Esophagus muscularis mucosa (tissue), 4 donors: ENCODE results near the gene PRSS53. TPM values are rescaled to one million over a fixed set of nuclear protein-coding genes. Genes with fewer than 3 reads are reported as not detected.
"Not testable (repeated sequence)": the region's sequence is repeated elsewhere in the genome, so short reads cannot be mapped to it uniquely, and the experiment has no call there.

Experiments used
- DNase-seq: peaks from one replicate; pipeline ENCODE4 v3.0.0-alpha.2; 2017; ENCODE audit errors: extremely low spot score
- H3K27ac ChIP-seq, 4 donors: fragments of 200-600 bp; sonication (generic); replicated peaks in 1 of 4; 1 replicate in 3 of 4; 2 replicates in 1 of 4; pipeline ENCODE4 v1.5.1; 2016 to 2019; ENCODE audit warnings: mild to moderate bottlenecking in 1 of 4
- H3K27me3 ChIP-seq, 4 donors: fragments of 200-600 bp; sonication (generic); one replicate each; pipeline versions ENCODE4 v1.5.1 to v1.6.0; 2016 to 2019
- H3K36me3 ChIP-seq, 4 donors: fragments of 200-600 bp; sonication (generic); one replicate each; pipeline ENCODE4 v1.5.1; 2016 to 2019
- H3K4me1 ChIP-seq, 4 donors: fragments of 200-600 bp; sonication (generic); one replicate each; pipeline ENCODE4 v1.5.1; 2016 to 2019
- H3K4me3 ChIP-seq, 4 donors: fragments of 200-600 bp; sonication (generic); 1 replicate in 2 of 4; 2 replicates in 2 of 4; pipeline ENCODE4 v1.5.1; 2016 to 2019; ENCODE audit warnings: mild to moderate bottlenecking in 4 of 4, moderate library complexity in 1 of 4
- H3K9me3 ChIP-seq, 4 donors: fragments of 200-600 bp; sonication (generic); 1 replicate in 3 of 4; 2 replicates in 1 of 4; pipeline ENCODE4 v1.5.1; 2016 to 2019
- CTCF ChIP-seq, 3 experiments: fragments of 200-600 bp in 2 of 3; fragments of 450-650 bp in 1 of 3; sonication (generic) in 2 of 3; IDR thresholded peaks; one replicate each; pipeline ENCODE4 v1.5.1; 2017 to 2019; ENCODE audit warnings: antibody characterized with exemption in 3 of 3, mild to moderate bottlenecking in 2 of 3, moderate library complexity in 1 of 3
- EP300 ChIP-seq: sonication (generic); formaldehyde crosslinking; IDR thresholded peaks from one replicate; pipeline ENCODE4 v1.6.1; 2017; ENCODE audit warnings: antibody characterized with exemption
- POLR2A ChIP-seq: fragments of 450-650 bp; IDR thresholded peaks from one replicate; pipeline ENCODE4 v1.6.1; 2017; ENCODE audit warnings: antibody characterized with exemption, moderate library complexity, mild to moderate bottlenecking, low read depth
- POLR2AphosphoS5 ChIP-seq, 2 donors: sonication (generic); formaldehyde crosslinking; IDR thresholded peaks; one replicate each; pipeline ENCODE4 v1.6.1; 2017; ENCODE audit warnings: antibody characterized with exemption in 2 of 2
- WGBS: methylation state at CpG from one replicate; pipeline ENCODE4 v1.1.5; 2018; 5-methylcytosine and 5-hydroxymethylcytosine counted together
- intact Hi-C: fragments of 100-400 bp; cut with DNase I; formaldehyde crosslinking; loops from one replicate; pipeline ENCODE4 v1.15.1; 2023
- total RNA-seq, 4 donors: library from RNA; depleted of rRNA; stranded (reverse); fragments of >200 nt; gene quantifications; one replicate each; pipeline versions ENCODE4 v1.1.0 to v1.2.1, GENCODE V29; 2016

Gene PRSS53
- total RNA-seq, 4 donors from 2014 or later: 0.83 to 2.3 (median 1.2) TPM

DNA sequence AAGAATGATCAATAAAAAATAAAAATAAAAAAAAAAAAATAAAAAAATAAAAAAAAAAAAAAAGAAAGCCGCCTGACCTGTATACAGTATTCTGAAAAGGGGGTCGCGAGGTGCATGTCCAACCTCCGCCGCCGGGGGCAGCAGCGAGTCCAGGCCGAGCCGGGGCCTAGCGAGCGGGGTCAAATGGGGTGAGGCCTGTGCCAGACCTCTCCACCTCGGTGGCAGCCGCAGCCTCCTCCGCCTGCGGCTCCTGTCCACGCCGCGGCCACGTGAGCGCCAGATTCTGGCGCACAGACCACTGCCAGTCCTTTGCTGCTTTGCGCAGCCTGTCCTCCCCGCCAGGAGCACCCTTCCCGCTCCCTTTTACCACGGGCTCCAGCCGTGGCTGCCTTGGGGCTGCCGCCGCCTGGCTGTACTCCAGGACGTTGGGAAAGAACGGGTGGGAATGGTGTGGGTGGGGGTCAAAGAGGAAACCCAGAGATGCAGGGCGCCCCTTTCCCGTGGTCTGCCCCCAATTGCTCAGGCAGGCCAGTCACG is 17.0 kb upstream of the PRSS53 start:
- intact Hi-C loops: loop anchor here (5.0 kb wide), 1 partner anchor 37 kb away; no protein-coding TSS in a partner anchor
- Histone ChIP-seq H3K27ac (peak overlapping the region; percentile 46 to 76 (median 71)), H3K4me1 (peaks cover 24 to 33% (median 29%) of the 10 kb centered on the region in 4 donors), H3K9me3 (no peaks in the 10 kb centered on the region), H3K36me3 (peaks cover 9 to 17% (median 16%) of the 10 kb centered on the region in 4 donors), H3K4me3 (peak overlapping the region; percentile 28 to 41 (median 32)), H3K27me3 (no peaks in the 10 kb centered on the region)
- WGBS: 12% methylated on average over 31 of the region's 33 CpGs
- TF ChIP-seq EP300 (no peak), CTCF (IDR thresholded peaks at IDR 0.05) (peak; percentile 73 to 80 (median 79)), POLR2AphosphoS5 (IDR thresholded peaks at IDR 0.05) (peak; percentile 47 to 81), POLR2A (no peak)
- DNase-seq: peak; percentile 96

- H3K36me3 ChIP-seq, H3K9me3 ChIP-seq, DNase-seq, H3K4me1 ChIP-seq, H3K27me3 ChIP-seq, intact Hi-C loops, H3K4me3 ChIP-seq, H3K27ac ChIP-seq: not testable (repeated sequence)
- 85% methylated on average over 13 of the region's 13 CpGs for WGBS
Measured at GRCh38 chr16:31100876-31101641, 12.3 kb upstream of the PRSS53 start.

GRCh38 chr16:31099860-31100638 is 11.3 kb upstream of the PRSS53 start:
- no peak for DNase-seq
- intact Hi-C loops: loop anchor here (5.0 kb wide), 1 partner anchor 113 kb away; the partner anchor contains the start of gene HSD3B7
- 61% methylated on average over 2 of the region's 4 CpGs for WGBS

DNA sequence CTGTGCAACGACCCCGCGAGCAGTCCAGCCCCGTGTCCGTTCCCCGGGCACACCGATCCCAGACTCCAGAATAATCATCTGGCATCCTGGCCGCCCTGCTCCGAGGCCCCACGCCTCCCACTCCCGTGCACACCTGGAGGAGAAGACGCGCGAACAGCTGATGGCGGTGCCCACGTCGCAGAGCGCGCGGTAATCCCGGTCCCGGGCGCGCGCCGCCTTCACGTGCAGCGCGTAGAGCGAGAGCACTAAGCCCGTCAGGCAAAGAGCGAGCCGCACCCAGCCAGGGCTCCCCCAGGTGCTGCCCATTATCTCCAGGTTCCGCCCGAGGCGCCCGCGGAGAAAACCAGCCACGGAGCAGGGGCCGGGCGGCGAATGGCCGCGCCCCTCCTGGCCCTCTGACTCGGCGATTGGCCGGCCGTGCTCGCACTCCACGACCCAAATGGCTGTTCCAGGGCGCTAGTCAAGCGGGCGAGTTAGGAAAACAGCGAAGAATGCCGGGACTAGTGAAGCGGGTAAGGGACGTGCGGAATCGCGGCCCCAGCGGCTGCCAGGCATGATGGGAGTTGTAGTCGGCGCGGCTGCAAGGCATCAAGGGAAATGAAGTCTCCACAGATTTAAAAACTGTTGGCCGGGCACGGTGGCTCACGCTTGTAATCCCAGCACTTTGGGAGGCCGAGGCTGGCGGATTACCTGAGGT is 5.8 kb upstream of the PRSS53 start, which contains the start of gene VKORC1:
Gene VKORC1, minus strand, starts transcription at position 374 of the 697 bp plus-strand sequence. Its CDS starts 68 bp downstream, at position 306.
- Histone ChIP-seq H3K9me3 (no peaks in the 10 kb centered on the region), H3K36me3 (peaks cover 9 to 24% (median 22%) of the 10 kb centered on the region in 4 donors), H3K4me1 (peaks cover 12 to 31% (median 23%) of the 10 kb centered on the region in 4 donors), H3K27me3 (no peaks in the 10 kb centered on the region), H3K27ac (peak within 1 kb of the TSS; percentile 87 to 95 (median 92)), H3K4me3 (peak within 1 kb of the TSS; percentile 81 to 91 (median 84))
- 0% methylated on average over 38 of the region's 69 CpGs for WGBS
- intact Hi-C loops: loop anchor here (5.0 kb wide), 1 partner anchor 107 kb away; the partner anchor contains the start of gene HSD3B7
- TF ChIP-seq POLR2AphosphoS5 (IDR thresholded peaks at IDR 0.05): peak; percentile 89 to 95
- no peak for TF ChIP-seq EP300
- peak in 1 of 3 experiments; percentile 33 for TF ChIP-seq CTCF (IDR thresholded peaks at IDR 0.05)
- peak; percentile 98 for DNase-seq

More at GRCh38 chr16:31099860-31100638, 11.3 kb upstream of the PRSS53 start:
- Histone ChIP-seq H3K4me1 (peaks cover 0 to 7% (median 5%) of the 10 kb centered on the region in 4 donors), H3K9me3 (peaks cover 0 to 6% (median 0%) of the 10 kb centered on the region in 4 donors), H3K4me3 (no peak overlapping the region), H3K27ac (no peak overlapping the region), H3K27me3 (no peaks in the 10 kb centered on the region), H3K36me3 (no peaks in the 10 kb centered on the region)
- TF ChIP-seq POLR2AphosphoS5 (IDR thresholded peaks at IDR 0.05): no peak
- no peak for TF ChIP-seq POLR2A

GRCh38 chr16:31094088-31094423 is 5.3 kb upstream of the PRSS53 start:
- intact Hi-C loops: no loop called here
- no peaks in the 10 kb centered on the region for H3K27me3 ChIP-seq
- H3K4me1 ChIP-seq: peaks cover 12 to 31% (median 23%) of the 10 kb centered on the region in 4 donors
- H3K27ac ChIP-seq: peak overlapping the region; percentile 87 to 95 (median 92)
- peaks cover 9 to 29% (median 27%) of the 10 kb centered on the region in 4 donors for H3K36me3 ChIP-seq
- DNase-seq: no peak
- no peaks in the 10 kb centered on the region for H3K9me3 ChIP-seq
- WGBS: 0% methylated on average over 18 of the region's 20 CpGs
- H3K4me3 ChIP-seq: peak overlapping the region; percentile 81 to 91 (median 84)
- TF ChIP-seq EP300 (no peak), POLR2AphosphoS5 (IDR thresholded peaks at IDR 0.05) (no peak), POLR2A (no peak), CTCF (IDR thresholded peaks at IDR 0.05) (no peak)
